ENCODE measurements around the gene UCN3.

UCN3 gene, protein sequence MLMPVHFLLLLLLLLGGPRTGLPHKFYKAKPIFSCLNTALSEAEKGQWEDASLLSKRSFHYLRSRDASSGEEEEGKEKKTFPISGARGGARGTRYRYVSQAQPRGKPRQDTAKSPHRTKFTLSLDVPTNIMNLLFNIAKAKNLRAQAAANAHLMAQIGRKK

DNA sequence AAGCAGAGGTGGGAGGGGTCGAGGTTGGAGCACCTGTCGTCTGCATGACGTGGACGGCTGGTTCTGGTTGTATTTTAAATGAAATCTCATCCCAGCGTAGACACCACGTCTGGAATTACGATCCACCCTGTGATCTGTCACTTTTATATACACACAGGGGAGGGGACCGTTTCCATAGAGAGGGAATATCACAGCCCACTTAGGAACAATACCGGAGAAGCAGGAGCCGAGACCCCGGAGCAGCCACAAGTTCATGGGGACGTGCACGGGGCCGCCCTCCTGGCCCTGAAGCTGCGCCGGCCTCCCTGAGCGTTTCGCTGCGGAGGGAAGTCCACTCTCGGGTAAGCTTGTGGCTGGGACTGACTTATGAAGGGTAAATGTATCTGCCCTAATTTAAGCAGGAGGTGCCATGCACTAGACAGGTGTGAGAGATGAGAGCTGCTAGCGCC is at the start of gene UCN3:
UCN3 (plus strand) TSS at position 77 of the 449 bp plus-strand sequence. CDS start 8,755 bp downstream, outside the sequence.
- no peak for DNase-seq (ENCODE audit: low read depth)

DNA sequence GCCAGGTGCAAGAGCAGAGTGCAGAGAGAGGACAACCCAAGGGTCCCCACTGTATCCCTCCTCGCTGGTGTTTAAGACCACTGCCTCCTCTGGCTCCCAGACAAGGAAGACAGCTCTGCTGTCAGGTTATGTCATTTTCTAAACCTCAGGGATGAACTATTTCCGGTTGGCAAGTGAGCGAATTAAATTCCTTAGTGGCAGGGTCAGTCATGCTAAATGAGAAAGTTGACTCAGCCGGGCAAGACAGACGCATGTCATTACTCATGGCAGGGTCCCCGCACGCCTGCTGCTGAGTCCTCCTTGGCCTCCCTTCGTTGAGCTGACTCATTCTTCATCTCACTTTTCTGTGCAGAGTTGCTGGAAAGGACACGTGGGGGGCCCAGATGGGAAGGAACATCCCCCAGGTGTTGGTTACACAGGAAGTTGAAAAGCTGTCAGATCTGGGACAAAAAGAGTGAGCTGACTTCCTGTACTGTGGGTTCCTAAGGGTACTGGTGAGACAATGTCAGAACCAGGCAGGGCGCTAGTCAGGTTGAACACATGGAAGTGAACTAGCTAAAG is 47.1 kb upstream of the UCN3 start:
- DNase-seq (ENCODE audit: low read depth) = peak; percentile 49

DNA sequence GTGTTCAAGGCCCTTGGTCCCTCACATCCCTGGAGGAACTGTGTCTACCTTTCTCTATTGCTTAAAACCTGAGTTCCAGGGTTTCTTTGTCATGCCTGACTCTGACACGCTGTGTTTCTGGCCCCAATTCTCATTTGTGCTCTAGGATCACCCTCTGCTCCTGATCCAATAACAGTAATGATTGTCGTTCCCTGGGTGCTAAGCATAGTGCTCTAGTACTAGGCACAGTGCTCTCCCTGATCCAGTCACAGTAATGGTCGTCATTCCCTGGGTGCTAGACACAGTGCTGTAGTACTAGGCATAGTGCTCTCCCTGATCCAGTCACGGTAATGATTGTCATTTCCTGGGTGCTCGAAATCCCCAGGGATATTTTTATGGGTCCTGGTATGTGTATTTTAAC is 46.6 kb upstream of the UCN3 start:
- DNase-seq (ENCODE audit: low read depth) = no peak

DNA sequence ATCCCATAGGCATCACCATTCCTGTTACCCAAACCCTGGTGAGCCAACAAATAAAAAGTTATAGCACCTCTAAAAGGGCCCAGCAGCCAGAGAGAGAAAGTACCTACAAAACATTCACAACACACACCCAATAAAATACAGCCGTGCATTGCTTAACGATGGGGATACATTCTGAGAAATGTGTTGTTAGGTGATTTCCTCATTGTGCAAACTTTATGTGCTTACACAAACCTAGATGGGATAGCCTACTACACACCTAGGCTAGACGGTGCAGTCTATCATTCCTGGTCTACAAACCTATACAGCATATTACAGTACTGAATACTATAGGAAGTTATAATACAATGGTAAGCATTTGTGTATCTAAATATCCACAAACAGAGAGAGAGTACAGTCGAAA is 44.9 kb upstream of the UCN3 start:
- DNase-seq (ENCODE audit: low read depth) = no peak

DNA sequence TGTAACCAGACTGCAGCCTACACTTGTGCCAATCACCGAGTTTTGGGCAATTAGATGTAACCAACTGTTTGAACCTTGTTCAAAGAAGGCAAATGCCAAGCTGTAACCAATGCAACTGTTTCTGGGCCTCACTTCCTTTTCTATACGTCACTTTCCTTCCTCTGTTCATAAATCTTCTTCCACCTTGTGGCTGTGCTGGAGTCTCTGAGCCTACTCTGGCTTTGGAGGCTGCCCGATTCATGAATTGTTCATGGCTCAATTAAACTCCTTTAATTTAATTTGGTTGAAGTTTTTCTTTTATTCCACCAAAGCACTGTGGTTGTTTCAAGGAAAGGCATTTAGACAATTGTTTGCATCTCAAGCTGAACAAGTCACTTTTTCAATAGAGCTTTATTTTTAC is 43.5 kb upstream of the UCN3 start:
- DNase-seq (ENCODE audit: low read depth) = no peak

DNA sequence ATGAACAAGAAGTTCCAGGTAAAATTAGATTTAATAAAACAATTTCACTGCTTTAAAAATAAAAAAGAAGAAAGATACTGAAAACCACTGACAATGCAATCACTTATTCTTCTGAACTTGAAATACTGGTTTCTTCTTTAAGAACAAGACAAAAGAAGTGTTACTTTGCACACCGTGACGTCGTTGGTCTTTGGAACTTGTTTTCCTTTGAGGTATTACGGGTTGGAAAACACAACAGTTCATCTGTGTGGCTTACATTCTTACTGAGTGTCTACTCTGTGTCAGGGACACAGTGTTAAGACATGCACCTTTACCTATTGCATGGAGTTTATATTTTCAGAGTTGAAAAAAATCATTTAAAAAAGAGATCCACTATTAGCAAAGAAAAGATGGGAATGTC is 41.3 kb upstream of the UCN3 start:
- DNase-seq (ENCODE audit: low read depth) = no peak

DNA sequence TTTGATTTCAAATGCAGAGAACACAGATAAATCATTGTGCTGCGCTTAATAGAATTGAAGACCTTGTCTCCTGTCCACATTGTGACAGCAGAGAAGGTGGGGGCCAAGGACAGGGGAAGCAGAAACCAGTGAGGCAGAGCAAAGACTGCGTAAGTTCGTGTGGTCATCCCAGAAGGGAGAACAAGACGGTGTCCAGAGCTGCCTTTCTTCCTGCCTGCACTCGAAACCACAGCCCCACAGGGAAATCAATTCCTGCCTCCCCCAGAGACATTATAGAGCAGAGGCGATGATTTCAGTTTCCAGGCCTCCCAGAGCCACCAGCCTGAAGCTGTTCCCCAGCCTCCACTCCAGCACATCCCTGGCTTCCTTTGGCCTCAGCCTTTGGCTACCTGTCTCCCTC is 39.7 kb upstream of the UCN3 start:
- DNase-seq (ENCODE audit: low read depth) = no peak

DNA sequence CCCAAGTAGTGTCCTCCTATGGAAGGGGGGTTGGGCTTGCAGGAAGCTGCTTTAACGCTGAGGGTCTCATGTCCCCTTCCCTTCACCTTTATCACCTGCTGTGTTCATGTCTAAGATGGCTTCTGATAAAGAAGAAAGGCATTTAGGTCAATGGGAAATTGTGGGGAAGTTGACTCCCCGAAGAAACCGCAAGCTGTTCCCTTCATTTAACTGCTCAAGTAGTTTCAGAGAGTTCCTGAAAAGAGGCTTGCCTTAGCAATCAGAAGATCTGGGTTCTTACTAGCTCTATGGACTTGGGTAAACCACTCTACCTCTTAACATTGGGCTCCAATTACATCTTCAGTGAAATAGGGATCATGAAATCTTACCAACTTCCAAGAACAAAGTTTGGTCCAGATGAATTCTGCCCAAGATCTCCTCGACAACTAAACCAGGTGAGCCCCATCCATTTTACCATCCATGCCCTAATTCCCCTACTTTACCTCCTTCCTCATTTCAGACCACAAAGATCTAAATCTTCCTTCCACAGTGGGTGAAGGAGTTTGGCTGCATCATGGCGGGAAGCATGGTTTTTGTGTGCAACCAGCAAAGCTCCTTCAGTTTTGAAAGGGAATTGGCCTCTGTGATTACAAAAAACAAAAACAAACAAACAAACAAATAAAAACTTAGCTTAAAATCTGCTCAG is 30.4 kb upstream of the UCN3 start:
- no peak for DNase-seq (ENCODE audit: low read depth)

DNA sequence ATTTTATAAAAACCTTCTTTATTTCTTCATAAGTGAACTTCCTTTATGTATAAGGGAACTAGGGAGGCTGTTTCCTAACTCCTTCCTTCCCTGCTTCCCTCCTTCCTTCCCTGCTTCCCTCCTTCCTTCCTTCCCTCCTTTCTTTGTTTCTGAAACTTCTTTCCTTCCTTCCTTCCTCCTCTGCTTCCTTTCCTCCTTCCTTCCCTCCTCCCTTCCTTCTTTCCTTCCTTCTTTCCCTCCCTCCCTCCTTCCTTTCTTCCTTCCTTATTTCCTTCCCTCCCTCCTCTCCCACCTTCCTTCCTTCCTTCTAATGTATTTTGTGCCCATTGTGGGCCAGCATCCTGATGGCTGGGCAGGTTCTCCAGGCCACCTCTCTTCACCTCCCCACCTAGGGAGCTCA is 26.8 kb upstream of the UCN3 start:
- no peak for DNase-seq (ENCODE audit: low read depth)

DNA sequence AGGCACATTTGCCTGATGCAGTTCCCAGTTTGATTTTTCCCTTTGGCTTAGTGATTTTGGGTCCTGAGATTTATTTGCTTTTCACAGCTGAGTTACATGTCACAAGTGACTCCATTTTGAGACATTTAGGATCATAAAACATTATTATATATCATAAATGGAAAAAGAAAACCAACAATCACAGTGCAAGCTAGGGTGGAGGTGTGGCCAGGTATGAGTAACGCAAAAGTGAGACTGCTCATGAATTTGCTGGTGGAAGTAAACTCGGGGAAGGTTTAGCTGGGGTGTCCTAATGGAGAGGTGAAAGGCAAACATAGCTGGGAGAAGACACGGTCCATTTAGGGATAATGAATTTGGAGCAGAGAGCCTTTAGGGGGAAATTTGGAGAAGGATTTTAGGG is 21.7 kb upstream of the UCN3 start:
- DNase-seq (ENCODE audit: low read depth) = no peak

DNA sequence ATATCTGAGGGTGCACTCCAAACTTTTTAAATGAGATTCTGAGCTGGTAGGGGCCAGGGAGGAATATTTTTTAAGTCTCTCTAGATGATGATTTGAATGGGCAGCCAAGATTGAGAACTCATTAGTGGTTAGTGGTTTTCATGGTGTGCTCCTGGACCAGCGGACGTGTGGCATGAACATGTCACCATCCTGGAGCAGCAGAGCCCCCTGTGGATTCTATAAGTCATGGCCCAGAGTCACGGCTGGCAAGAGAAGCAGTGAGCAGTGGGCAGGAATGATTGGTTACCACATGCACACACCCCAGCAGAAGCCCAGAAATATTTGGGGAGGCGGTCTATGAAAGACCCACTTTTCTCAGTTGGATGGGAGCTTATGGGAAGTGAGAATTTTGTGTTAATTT is 21.2 kb upstream of the UCN3 start:
- no peak for DNase-seq (ENCODE audit: low read depth)

DNA sequence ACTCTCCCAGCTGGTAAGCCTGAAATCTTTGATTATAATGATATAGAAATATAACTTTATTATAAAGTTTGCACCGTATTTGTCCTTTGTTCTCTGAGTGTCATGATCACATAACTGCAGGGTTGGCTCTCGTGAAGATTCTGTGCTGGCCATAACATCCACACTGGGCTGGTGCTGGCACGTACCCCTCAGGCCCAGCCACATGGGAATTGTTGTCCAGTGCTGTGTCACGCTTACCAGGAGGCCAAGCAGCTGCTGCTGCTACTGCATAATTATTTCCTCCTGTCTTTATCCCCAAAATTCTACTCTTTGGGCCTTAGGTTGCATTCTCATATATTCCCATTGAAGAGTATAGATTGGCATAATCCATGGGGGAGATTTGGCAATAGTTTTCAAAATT is 20.8 kb upstream of the UCN3 start:
- DNase-seq (ENCODE audit: low read depth) = no peak

DNA sequence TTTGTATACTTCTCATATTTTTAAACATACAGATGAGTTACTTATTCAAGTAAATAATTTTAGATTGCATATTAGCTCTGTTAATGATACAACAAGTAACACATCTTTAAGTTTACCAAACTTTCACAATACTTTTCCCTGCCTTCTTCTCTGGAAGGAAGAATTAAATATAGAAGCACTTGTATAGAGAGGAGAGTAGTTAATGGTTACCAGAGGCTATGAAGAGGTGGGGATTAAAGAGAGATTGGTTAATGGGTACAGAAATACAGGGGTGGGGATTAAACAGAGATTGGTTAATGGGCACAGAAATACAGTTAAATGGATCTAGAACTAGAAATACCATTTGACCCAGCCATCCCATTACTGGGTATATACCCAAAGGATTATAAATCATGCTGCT is 20.0 kb upstream of the UCN3 start:
- no peak for DNase-seq (ENCODE audit: low read depth)

DNA sequence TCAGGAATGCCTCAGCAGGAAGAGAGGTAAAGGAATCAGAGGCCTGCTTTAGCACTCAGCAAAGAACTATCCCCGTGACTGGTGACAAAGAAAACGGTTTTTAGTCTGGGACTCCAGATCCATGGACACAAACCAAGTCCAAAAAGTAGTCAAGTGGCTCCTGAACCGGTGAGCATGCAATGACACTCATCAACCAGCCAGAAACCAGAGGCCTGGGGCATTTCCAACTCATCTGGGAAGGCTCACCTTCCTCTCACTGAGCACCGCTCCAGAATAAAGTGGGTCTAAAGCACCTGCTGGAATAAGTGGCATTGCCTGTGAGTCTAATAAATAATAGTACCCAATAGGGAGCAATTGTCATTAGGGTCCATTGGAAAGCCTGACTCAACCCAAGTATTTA is 17.9 kb upstream of the UCN3 start:
- DNase-seq (ENCODE audit: low read depth) = no peak

DNA sequence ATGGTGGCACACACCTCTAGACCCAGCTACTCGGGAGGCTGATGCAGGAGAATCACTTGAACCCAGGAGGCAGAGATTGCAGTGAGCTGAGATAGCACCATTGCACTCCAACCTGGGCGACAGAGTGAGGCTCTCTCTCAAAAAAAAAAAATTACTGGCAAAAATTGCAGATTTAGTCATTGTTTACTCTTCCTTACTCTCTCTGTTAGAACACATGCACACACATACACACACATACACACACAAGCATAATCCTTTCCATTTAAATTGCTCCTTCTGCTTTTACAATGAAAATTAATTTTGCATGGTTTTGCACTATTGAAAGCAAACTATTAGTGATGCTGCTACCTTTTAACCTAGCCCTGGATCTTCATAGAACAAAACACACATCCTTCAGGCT is 15.4 kb upstream of the UCN3 start:
- no peak for DNase-seq (ENCODE audit: low read depth)

DNA sequence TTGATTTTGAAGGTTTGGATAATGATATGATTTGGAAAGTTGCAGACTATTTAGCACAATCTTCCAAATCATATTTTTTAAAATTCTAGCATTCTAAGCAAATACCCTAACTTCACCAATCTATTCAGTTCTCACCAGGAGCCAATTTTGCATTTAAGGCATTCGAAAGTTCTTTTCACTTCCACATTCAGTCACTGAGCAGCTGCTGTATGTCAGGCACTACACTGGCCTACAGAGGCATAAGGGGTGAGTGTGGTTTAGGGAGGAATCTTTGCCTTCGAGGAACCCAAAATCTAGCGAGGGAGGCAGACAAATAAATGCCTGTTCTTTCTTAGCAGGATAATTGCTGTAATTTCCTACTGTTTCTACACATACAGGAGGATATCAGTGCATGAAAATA is 10.7 kb upstream of the UCN3 start:
- no peak for DNase-seq (ENCODE audit: low read depth)

DNA sequence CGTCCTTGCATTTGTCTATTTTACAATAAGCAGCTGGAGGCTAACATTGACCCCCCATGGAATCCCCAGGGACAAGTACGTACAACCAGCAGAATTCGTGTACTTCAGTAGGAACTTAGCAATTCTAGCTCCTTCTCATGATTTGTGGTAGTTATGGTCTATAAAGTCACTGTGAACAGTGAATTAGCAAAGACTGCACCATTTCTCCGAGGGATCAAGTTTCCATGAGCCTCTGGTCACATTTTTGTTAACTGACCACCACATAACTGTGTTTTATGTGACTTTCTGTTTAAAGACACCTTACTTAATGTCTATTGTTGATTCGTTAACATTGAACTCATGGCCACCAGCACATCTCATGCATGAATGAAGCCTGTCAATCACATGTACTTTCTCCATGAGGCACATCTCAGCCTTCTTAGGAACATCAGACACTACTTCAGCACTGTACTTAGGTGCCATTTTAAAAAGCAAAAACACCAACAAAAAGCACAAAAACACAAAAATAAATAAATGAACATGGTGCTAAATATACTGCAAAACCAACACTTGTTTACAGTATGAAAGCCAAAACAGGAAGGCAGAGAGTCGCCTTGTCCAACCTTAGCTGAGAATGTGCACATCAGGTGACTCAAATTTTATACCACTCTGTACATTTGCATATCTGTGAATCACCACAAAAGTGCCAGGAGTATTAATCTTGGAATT is 9.0 kb upstream of the UCN3 start:
- no peak for DNase-seq (ENCODE audit: low read depth)

DNA sequence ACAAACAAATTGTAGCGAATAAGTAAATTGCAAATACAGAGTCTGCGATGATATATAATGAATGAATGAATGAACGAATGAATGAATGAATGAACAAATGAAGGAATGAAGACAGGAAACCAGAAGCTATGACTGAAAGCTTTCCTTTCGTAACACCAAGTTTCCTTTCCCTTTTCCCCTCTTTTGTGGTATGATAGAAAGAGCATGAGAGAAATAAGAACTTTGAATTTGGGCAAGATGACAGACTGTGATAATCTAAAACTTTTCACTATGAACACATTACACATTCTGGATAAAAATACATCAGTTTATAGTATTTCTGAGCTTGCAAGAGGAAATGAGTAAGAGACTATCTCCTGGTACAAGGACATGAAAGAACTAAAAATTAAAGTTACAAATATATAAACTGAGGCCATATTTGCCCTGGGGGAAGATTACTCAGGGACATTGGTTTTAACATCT is 8.4 kb upstream of the UCN3 start:
- DNase-seq (ENCODE audit: low read depth) = no peak

DNA sequence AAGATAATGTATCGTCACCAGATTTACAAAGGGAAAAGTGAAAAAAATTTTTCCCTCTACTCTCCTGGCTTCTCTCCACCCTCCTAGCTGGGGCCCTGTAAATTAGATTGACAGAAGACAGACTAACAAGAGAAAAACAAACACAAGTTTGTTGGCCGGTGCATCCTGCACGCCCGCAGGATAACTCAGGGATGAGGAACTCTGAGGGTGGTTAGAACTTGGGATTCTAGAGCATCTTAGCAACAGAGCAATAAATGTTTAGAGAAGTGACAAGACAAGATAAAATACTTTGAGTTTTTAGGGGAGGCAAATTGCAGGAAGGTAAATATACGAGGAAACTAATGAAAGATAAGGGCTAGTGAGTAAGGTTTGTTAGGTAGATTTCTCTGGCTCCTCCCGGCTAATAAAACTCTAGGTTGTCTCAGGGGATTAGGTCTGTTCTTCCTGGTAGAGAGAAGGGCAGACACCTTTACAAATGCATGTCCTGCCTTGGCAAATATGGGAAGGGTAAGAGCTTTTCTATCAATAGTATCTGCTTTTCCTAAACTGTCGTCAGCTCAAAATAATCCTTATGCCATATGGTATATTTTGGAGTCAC is 4.3 kb upstream of the UCN3 start:
- no peak for DNase-seq (ENCODE audit: low read depth)

DNA sequence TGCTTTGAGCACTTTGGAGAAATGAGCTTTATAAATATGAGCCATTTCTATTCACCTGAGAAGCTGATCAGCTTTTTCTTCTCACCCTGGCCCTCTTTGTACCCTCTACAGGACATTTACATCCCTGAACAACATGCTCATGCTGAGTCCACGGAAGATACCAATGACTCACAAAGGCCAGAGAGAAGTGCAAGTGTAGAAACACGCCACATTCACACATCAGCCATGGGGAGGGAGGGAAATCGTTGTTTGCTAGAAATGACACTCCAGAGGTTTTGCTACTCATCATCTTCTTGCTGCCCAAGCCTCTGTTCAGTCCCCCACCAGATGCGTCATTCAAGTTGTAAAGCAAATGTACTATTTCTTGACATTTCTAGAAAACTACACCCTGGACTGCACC is 2.8 kb upstream of the UCN3 start:
- DNase-seq (ENCODE audit: low read depth) = no peak

DNA sequence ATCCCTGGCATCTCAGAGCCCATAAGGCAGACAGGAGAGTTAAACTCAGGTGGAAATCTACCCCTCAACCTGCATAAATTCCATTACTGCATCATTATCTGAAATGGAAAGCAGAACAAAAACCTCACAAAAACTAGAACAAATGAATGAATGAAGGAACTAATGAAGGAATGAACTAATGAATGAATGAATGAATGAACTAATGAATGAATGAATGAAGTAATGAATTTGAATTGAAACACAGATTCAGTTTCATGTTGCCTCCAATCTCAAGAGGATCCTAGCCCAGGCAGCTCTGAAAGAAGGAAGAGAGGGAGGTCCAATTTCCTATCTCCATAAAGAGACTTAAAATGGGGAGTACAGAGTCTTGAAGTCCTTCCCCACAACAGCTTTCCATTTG is 1.9 kb upstream of the UCN3 start:
- no peak for DNase-seq (ENCODE audit: low read depth)

DNA sequence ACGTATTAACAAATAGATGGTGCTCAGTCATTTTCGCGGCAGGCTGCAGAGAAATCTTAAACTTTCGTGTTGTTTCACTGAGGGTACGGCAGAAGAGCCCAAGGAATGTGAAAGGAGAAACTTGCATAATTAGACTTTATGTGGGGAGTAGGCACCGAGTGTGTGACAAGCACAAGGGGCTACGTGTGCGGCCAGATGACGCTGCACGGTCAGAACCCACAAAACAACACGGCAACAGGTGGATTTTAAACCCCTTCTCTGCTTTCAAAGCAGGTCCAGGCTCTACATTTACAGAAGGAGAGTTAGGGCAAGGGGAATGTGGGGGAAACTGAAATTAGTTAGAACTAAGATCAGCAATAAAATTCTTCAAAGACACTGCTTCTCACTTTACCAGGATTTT is 392 bp upstream of the UCN3 start:
- no peak for DNase-seq (ENCODE audit: low read depth)

DNA sequence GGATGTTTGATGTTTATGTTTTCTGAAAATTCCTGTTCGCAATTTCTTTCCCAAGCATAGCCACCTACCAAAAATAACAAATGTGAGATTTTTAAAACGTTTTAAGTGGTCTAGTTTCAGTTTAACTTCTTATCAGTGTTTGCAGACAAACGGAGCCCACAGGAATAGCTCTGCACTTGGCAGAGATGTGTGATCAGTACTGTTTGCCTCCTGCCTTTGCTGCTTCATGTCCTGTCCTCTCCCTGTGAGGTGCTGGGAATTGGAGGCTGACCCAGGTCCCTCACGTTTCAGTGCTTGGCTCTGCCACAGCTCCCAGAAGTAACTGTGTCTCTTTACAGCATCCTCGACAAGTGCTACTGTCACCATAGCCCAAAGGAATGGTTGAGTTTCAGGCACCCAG is 1.2 kb downstream of the UCN3 start:
- DNase-seq (ENCODE audit: low read depth) = no peak

Data from activated T-helper 1 cell treated with Interleukin-2 at 50 U/mL for 16 hours (primary cell).